HG03135 (cell line): ENCODE results near the gene RHBDD3.
A peak's percentile ranks its signal among the peaks of the same experiment; 100 is the strongest.

Source experiments
- ATAC-seq: cut with Tn5 transposase; IDR thresholded peaks from one replicate; pipeline ENCODE4 v1.9.1; 2021; ENCODE audit warnings: mild to moderate bottlenecking, moderate library complexity; ENCODE audit not compliant: unreplicated experiment

RHBDD3 gene

GRCh38 chr22:29267858-29268510 is at the start of gene RHBDD3, which contains the start of gene EWSR1:
Gene RHBDD3, minus strand, starts transcription at chr22:29267981. Its CDS starts 2,355 bp downstream, at chr22:29265626.
Gene EWSR1, plus strand, starts transcription at chr22:29268268. Its CDS starts 69 bp downstream, at chr22:29268337.
- peak; percentile 79 for ATAC-seq

- ATAC-seq: no peak
Observed at GRCh38 chr22:29316141-29316828, 48.5 kb upstream of the RHBDD3 start.

- ATAC-seq: no peak
Observed at GRCh38 chr22:29315286-29316140, 47.7 kb upstream of the RHBDD3 start, which contains the start of gene RASL10A. Gene RASL10A, minus strand, starts transcription at chr22:29315697. Its CDS starts 451 bp downstream, at chr22:29315246.

- ATAC-seq: no peak
Observed at GRCh38 chr22:29314537-29315285, 46.9 kb upstream of the RHBDD3 start.

- no peak for ATAC-seq
Observed at GRCh38 chr22:29313576-29314466, 46.0 kb upstream of the RHBDD3 start.

GRCh38 chr22:29313126-29313575 is 45.4 kb upstream of the RHBDD3 start:
- no peak for ATAC-seq

GRCh38 chr22:29312218-29313125 is 44.7 kb upstream of the RHBDD3 start:
- no peak for ATAC-seq

- no peak for ATAC-seq
Observed at GRCh38 chr22:29311464-29312217, 43.9 kb upstream of the RHBDD3 start.

GRCh38 chr22:29310863-29311339 is 43.1 kb upstream of the RHBDD3 start:
- ATAC-seq: no peak

- no peak for ATAC-seq
Observed at GRCh38 chr22:29310065-29310862, 42.5 kb upstream of the RHBDD3 start.

- no peak for ATAC-seq
Observed at GRCh38 chr22:29309332-29310064, 41.7 kb upstream of the RHBDD3 start.

- ATAC-seq: no peak
Observed at GRCh38 chr22:29308791-29309262, 41.0 kb upstream of the RHBDD3 start.

- no peak for ATAC-seq
Observed at GRCh38 chr22:29308148-29308790, 40.5 kb upstream of the RHBDD3 start.

GRCh38 chr22:29307596-29308147 is 39.9 kb upstream of the RHBDD3 start:
- ATAC-seq: no peak
